DMS53 (cell line): ENCODE results near the gene RAB6B.
A peak's percentile ranks its signal among the peaks of the same experiment; 100 is the strongest.
"Not testable (repeated sequence)": the region's sequence is repeated elsewhere in the genome, so short reads cannot be mapped to it uniquely, and the experiment has no call there.

ENCODE experiments used
- DNase-seq: peaks from one replicate; lab custom pipeline; 2025; lab: John Stamatoyannopoulos, UW

Gene RAB6B

GRCh38 chr3:133805702-133806475, 89.8 kb downstream of the RAB6B start, which contains the start of gene SRPRB:
Gene SRPRB, plus strand, starts transcription at chr3:133805815. Its CDS starts 34 bp downstream, at chr3:133805849.
- peak; percentile 94 for DNase-seq

GRCh38 chr3:133805384-133805701, 90.3 kb downstream of the RAB6B start:
- DNase-seq = no peak

- DNase-seq = peak; percentile 45
Measured at GRCh38 chr3:133804896-133805295, 90.8 kb downstream of the RAB6B start.

- DNase-seq = no peak
Measured at GRCh38 chr3:133803469-133803868, 92.2 kb downstream of the RAB6B start.

GRCh38 chr3:133799794-133800585, 95.7 kb downstream of the RAB6B start:
- DNase-seq = peak; percentile 78

GRCh38 chr3:133797396-133798105, 98.1 kb downstream of the RAB6B start:
- no peak for DNase-seq

GRCh38 chr3:133792171-133792763, 103.4 kb downstream of the RAB6B start:
- DNase-seq = peak; percentile 54

GRCh38 chr3:133788024-133788423, 107.7 kb downstream of the RAB6B start:
- DNase-seq = no peak

GRCh38 chr3:133783762-133784161, 111.9 kb downstream of the RAB6B start:
- DNase-seq = no peak

- no peak for DNase-seq
Measured at GRCh38 chr3:133782454-133782853, 113.2 kb downstream of the RAB6B start.

GRCh38 chr3:133781570-133781969, 114.1 kb downstream of the RAB6B start:
- DNase-seq = no peak

- not testable (repeated sequence) for DNase-seq
Measured at GRCh38 chr3:133780756-133781155, 114.9 kb downstream of the RAB6B start.

- DNase-seq = no peak
Measured at GRCh38 chr3:133779626-133780203, 116.0 kb downstream of the RAB6B start.

GRCh38 chr3:133777807-133778568, 117.7 kb downstream of the RAB6B start:
- DNase-seq = no peak

- DNase-seq = peak; percentile 2
Measured at GRCh38 chr3:133776794-133777438, 118.8 kb downstream of the RAB6B start.

GRCh38 chr3:133775835-133776234, 119.8 kb downstream of the RAB6B start:
- no peak for DNase-seq

- no peak for DNase-seq
Measured at GRCh38 chr3:133775309-133775708, 120.4 kb downstream of the RAB6B start.
